Measurements from ENCODE around the gene OR10P1.

The OR10P1 gene

GRCh38 chr12:55686366-55687010 is 49.8 kb downstream of the OR10P1 start:
- no peak for DNase-seq

Measured in stimulated activated CD4-positive, alpha-beta T cell treated with anti-CD3 and anti-CD28 coated beads, Interleukin-2, amount 100 ng/mL, for 48 hours (primary cell).